GM19324 (cell line): ENCODE results near the gene PPP1R1C.

ENCODE experiments used
- ATAC-seq: cut with Tn5 transposase; IDR thresholded peaks from one replicate; pipeline ENCODE4 v1.9.1; 2021; ENCODE audit warnings: mild to moderate bottlenecking, moderate library complexity; ENCODE audit not compliant: unreplicated experiment, low FRiP score

PPP1R1C gene

GRCh38 chr2:182090486-182090885 is 104.8 kb downstream of the PPP1R1C start:
- ATAC-seq: no peak

- no peak for ATAC-seq
These were observed 112.0 kb downstream of the PPP1R1C start for GRCh38 chr2:182097571-182098164.

- no peak for ATAC-seq
These were observed 113.0 kb downstream of the PPP1R1C start for GRCh38 chr2:182098648-182099047.

GRCh38 chr2:182101263-182101662 is 115.6 kb downstream of the PPP1R1C start:
- ATAC-seq: no peak

GRCh38 chr2:182103526-182103925 is 117.9 kb downstream of the PPP1R1C start:
- ATAC-seq: no peak

- no peak for ATAC-seq
These were observed 124.7 kb downstream of the PPP1R1C start for GRCh38 chr2:182110347-182110746.

- ATAC-seq: no peak
These were observed 127.7 kb downstream of the PPP1R1C start for GRCh38 chr2:182113334-182113733.

GRCh38 chr2:182115258-182115657 is 129.6 kb downstream of the PPP1R1C start:
- no peak for ATAC-seq

GRCh38 chr2:182116774-182117173 is 131.1 kb downstream of the PPP1R1C start:
- no peak for ATAC-seq

GRCh38 chr2:182117196-182117595 is 131.5 kb downstream of the PPP1R1C start:
- no peak for ATAC-seq

GRCh38 chr2:182128821-182129707 is 143.4 kb downstream of the PPP1R1C start:
- ATAC-seq: no peak

- ATAC-seq: no peak
These were observed 147.0 kb downstream of the PPP1R1C start for GRCh38 chr2:182132605-182133004.

GRCh38 chr2:182133195-182133891 is 147.7 kb downstream of the PPP1R1C start:
- ATAC-seq: no peak

GRCh38 chr2:182134201-182134600 is 148.5 kb downstream of the PPP1R1C start:
- ATAC-seq: no peak

GRCh38 chr2:182142062-182142461 is 156.4 kb downstream of the PPP1R1C start:
- ATAC-seq: no peak

GRCh38 chr2:182144041-182144775 is 158.6 kb downstream of the PPP1R1C start:
- ATAC-seq: no peak

- ATAC-seq: no peak
These were observed 159.1 kb downstream of the PPP1R1C start for GRCh38 chr2:182144776-182145165.

GRCh38 chr2:182148344-182148743 is 162.7 kb downstream of the PPP1R1C start:
- no peak for ATAC-seq

- no peak for ATAC-seq
These were observed 178.2 kb downstream of the PPP1R1C start for GRCh38 chr2:182163878-182164277.

GRCh38 chr2:182164686-182165085 is 179.0 kb downstream of the PPP1R1C start:
- no peak for ATAC-seq

- no peak for ATAC-seq
These were observed 179.5 kb downstream of the PPP1R1C start for GRCh38 chr2:182165202-182165601.
